HepG2 (cell line): ENCODE results near the gene ZPR1. TPM values are rescaled to one million over a fixed set of nuclear protein-coding genes. Genes with fewer than 3 reads are reported as not detected.
A peak's percentile ranks its signal among the peaks of the same experiment; 100 is the strongest.

Experiments
- ATAC-seq: fragments of 200-7000 bp; cut with Tn5 transposase; 3 replicates; pipeline ENCODE4 v1.9.1; 2020; ENCODE audit warnings: mild to moderate bottlenecking, moderate library complexity
- BruUV-seq: library from RNA; stranded (reverse); fragments of 400-500 nt; replicated peaks from 2 replicates; lab custom pipeline; 2021; lab: Mats Ljungman, UMichigan
- CTCF ChIA-PET: fragments of 300-600 bp; formaldehyde crosslinking; extraction: SDS; loops from one replicate; lab custom pipeline; 2021; ENCODE audit warnings: low total read pairs, inconsistent platforms, low intra/inter-chr PET ratio; lab: Yijun Ruan, JAX
- POLR2A ChIA-PET: fragments of 350-600 bp; sonication (Branson Sonifier 250); formaldehyde crosslinking; loops from one replicate; lab custom pipeline; 2020; ENCODE audit warnings: antibody characterized with exemption, inconsistent platforms; lab: Yijun Ruan, JAX
- DNase-seq: peaks from one replicate; pipeline ENCODE4 v3.0.0-alpha.2; 2015; ENCODE audit warnings: low spot score
- FAIRE-seq: peaks from 3 replicates; lab custom pipeline; 2011; peaks lifted over from hg19 to GRCh38; lab: Jason Lieb, UNC
- H2AFZ ChIP-seq: one replicate; pipeline ENCODE4 v1.6.1; 2011; ENCODE audit warnings: low read length, inconsistent platforms
- H3K27ac ChIP-seq: fragments of 300-600 bp; 3 replicates; pipeline ENCODE4 v1.8.0; 2011; ENCODE audit warnings: mixed run types, mild to moderate bottlenecking, mixed read lengths, low read length, inconsistent platforms; ENCODE audit not compliant: insufficient read depth; ENCODE audit errors: extremely low read length
- H3K27me3 ChIP-seq, 2 experiments: fragments of 200-600 bp in 1 of 2; 2 replicates in 1 of 2; 3 replicates in 1 of 2; pipeline versions ENCODE4 v1.6.0 to v1.8.0; 2011; ENCODE audit warnings: low read length in 2 of 2, mild to moderate bottlenecking in 2 of 2, moderate library complexity in 2 of 2, inconsistent platforms in 1 of 2; ENCODE audit not compliant: insufficient read depth in 2 of 2, control insufficient read depth in 1 of 2
- H3K36me3 ChIP-seq, 2 experiments: fragments of 200-600 bp in 1 of 2; replicated peaks in 1 of 2; 2 replicates in 1 of 2; 3 replicates in 1 of 2; pipeline versions ENCODE4 v1.5.1 to v1.8.0; 2011; ENCODE audit warnings: low read length in 2 of 2, inconsistent platforms in 1 of 2; ENCODE audit not compliant: insufficient read depth in 2 of 2, control insufficient read depth in 1 of 2
- H3K4me1 ChIP-seq: 2 replicates; pipeline ENCODE4 v1.5.1; 2012; ENCODE audit warnings: low read length, inconsistent platforms; ENCODE audit not compliant: insufficient read depth
- H3K4me2 ChIP-seq: 2 replicates; pipeline ENCODE4 v1.6.0; 2011; ENCODE audit warnings: low read depth, low read length, inconsistent platforms
- H3K4me3 ChIP-seq, 3 experiments: fragments of 200-600 bp in 1 of 3; sonication (generic), shearing (Covaris generic) in 1 of 3; replicated peaks in 1 of 3; 2 replicates each; pipeline ENCODE4 v1.5.1; 2011 to 2016; ENCODE audit warnings: low read length in 3 of 3, inconsistent platforms in 2 of 3, low read depth in 2 of 3, mild to moderate bottlenecking in 2 of 3, control low read depth in 1 of 3, mixed read lengths in 1 of 3; ENCODE audit not compliant: insufficient read depth in 1 of 3
- H3K79me2 ChIP-seq: one replicate; pipeline ENCODE4 v1.6.1; 2011; ENCODE audit warnings: low read length, inconsistent platforms; ENCODE audit not compliant: insufficient read depth
- H3K9ac ChIP-seq: 2 replicates; pipeline ENCODE4 v1.6.0; 2011; ENCODE audit warnings: mild to moderate bottlenecking, low read depth, low read length, inconsistent platforms; ENCODE audit not compliant: insufficient read depth
- H3K9me3 ChIP-seq: 2 replicates; pipeline ENCODE4 v1.5.1; 2012; ENCODE audit warnings: mild to moderate bottlenecking, low read length
- H4K20me1 ChIP-seq: 2 replicates; pipeline ENCODE4 v1.6.0; 2011; ENCODE audit warnings: inconsistent platforms, mild to moderate bottlenecking, low read length, moderate library complexity; ENCODE audit not compliant: insufficient read depth
- KDM5B ChIP-seq: sonication (generic); formaldehyde crosslinking; IDR thresholded peaks from 2 replicates; pipeline ENCODE4 v1.4.0; 2020; ENCODE audit warnings: missing genetic modification reagents, mild to moderate bottlenecking, borderline replicate concordance
- KMT2A ChIP-seq: sonication (generic); formaldehyde crosslinking; IDR thresholded peaks from 2 replicates; pipeline ENCODE4 v1.4.0; 2020; ENCODE audit warnings: missing genetic modification reagents
- MEIS1 ChIP-seq: sonication (generic); formaldehyde crosslinking; IDR thresholded peaks from 2 replicates; pipeline ENCODE4 v1.9.0; 2021; ENCODE audit warnings: mild to moderate bottlenecking, missing genetic modification reagents, moderate library complexity, borderline replicate concordance
- NFRKB ChIP-seq: fragments of 450-650 bp; IDR thresholded peaks from 2 replicates; pipeline ENCODE4 v1.6.1; 2017
- RBFOX2 ChIP-seq: fragments of 200-400 bp; formaldehyde crosslinking; IDR thresholded peaks from 2 replicates; pipeline ENCODE4 v1.6.1; 2017; ENCODE audit warnings: low read depth, mild to moderate bottlenecking, low read length
- TOPORS ChIP-seq: sonication (generic); formaldehyde crosslinking; IDR thresholded peaks from 2 replicates; pipeline ENCODE4 v1.8.0; 2023; ENCODE audit warnings: mild to moderate bottlenecking, missing genetic modification reagents
- ZNF629 ChIP-seq: sonication (generic); formaldehyde crosslinking; conservative IDR thresholded peaks from 2 replicates; pipeline ENCODE4 v1.5.0; 2020; ENCODE audit warnings: missing genetic modification reagents
- WGBS: methylation state at CpG from one replicate; pipeline ENCODE4 v1.1.6; 2017; ENCODE audit warnings: low lambda C conversion rate; 5-methylcytosine and 5-hydroxymethylcytosine counted together
- in situ Hi-C: cut with HindIII; loops from 2 replicates; pipeline ENCODE4 v1.10.0; 2017; ENCODE audit warnings: low pct_unique_long_range_greater_than_20kb; ENCODE audit not compliant: extremely low pct_ligation_motif_present
- intact Hi-C: fragments of 100-400 bp; cut with micrococcal nuclease; formaldehyde crosslinking; loops from one replicate; pipeline ENCODE4 v1.10.0; 2022; ENCODE audit not compliant: unreplicated experiment
- polyA plus RNA-seq, 8 experiments: library from polyadenylated mRNA; depleted of rRNA in 3 of 8; stranded (reverse) in 7 of 8; unstranded in 1 of 8; fragments of >200 nt; fragmentation: Illumina TruSeq in 4 of 8; extraction: Trizol in 4 of 8; gene quantifications; 2 replicates each; pipeline versions ENCODE4 v1.2.1 to v1.2.3, GENCODE V29; 2011 to 2016; ENCODE audit warnings: low read depth in 4 of 8, missing spikeins in 1 of 8, mixed read lengths in 1 of 8; ENCODE audit not compliant: insufficient read depth in 1 of 8
- total RNA-seq, 5 experiments: library from RNA; depleted of rRNA; stranded (reverse); fragments of >200 nt; fragmentation: Illumina TruSeq; extraction: Trizol; gene quantifications; 2 replicates each; pipeline ENCODE4 v1.2.3, GENCODE V29; 2016; ENCODE audit warnings: low read depth in 1 of 5
- TF ChIP-seq, protein P1 (sequence below): sonication (generic); formaldehyde crosslinking; IDR thresholded peaks from 2 replicates; pipeline ENCODE4 v1.8.0; 2022; ENCODE audit warnings: mild to moderate bottlenecking, missing genetic modification reagents, moderate library complexity
- TF ChIP-seq, protein P2 (sequence below): sonication (generic); formaldehyde crosslinking; IDR thresholded peaks from 2 replicates; pipeline ENCODE4 v1.5.1; 2020; ENCODE audit warnings: mild to moderate bottlenecking, missing genetic modification reagents, moderate library complexity
- TF ChIP-seq, protein P3 (sequence below): sonication (generic); formaldehyde crosslinking; IDR thresholded peaks from 2 replicates; pipeline ENCODE4 v1.9.0; 2021; ENCODE audit warnings: missing genetic modification reagents, borderline replicate concordance
- TF ChIP-seq, protein P4 (sequence below): sonication (generic); formaldehyde crosslinking; IDR thresholded peaks from 2 replicates; pipeline ENCODE4 v1.5.0; 2020; ENCODE audit warnings: mild to moderate bottlenecking, missing genetic modification reagents, borderline replicate concordance

ZPR1 gene
- total and polyA plus RNA-seq, 2 of the 13 experiments (the other 11 are each of a cell fraction or from before 2014, with no cell fraction given) = 40.0 to 79.3 TPM

DNA sequence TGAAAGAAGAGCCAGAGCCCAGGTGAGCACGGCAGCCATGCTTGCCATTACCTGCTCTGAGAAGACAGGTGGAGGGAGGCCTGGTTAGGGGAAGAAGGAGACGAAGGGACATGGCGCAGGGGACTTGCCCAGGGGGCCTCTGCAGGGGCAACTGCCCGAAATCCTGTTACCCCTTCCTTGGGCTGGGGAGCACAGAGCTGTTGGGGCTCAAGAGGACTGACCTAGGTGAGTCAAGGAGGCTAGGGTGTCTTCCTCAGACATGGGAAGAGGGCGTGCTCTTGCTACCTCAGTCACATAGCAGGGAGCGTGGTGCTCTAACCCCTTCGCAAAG is 4.0 kb upstream of the ZPR1 start, which contains the start of gene APOA5:
Gene APOA5, minus strand, starts transcription at position 67 of the 331 bp plus-strand sequence. Its CDS starts 19 bp downstream, at position 48.
- BruUV-seq = TSS peak; percentile 80
- intact Hi-C loops (loop anchor here (1.0 kb wide), 3 partner anchors 17 to 315 kb away; partner anchors contain the start of gene APOA1), in situ Hi-C loops (loop anchor here (5.0 to 10.0 kb wide), 2 partner anchors 46 to 303 kb away; partner anchors contain the start of genes APOA1 and SIK3)
- Histone ChIP-seq H2AFZ (no peak within 1 kb of the TSS), H3K27ac (peak within 1 kb of the TSS; percentile 87), H3K4me2 (peak within 1 kb of the TSS; percentile 93), H3K9ac (peak within 1 kb of the TSS; percentile 80), H3K4me3 (peak within 1 kb of the TSS; percentile 57 to 83 (median 58)), H3K36me3 (no peaks in the 10 kb centered on the region), H3K4me1 (peaks cover 89% of the 10 kb centered on the region), H4K20me1 (no peaks in the 10 kb centered on the region), H3K27me3 (no peaks in the 10 kb centered on the region; a peak in 1 of 5 replicates), H3K79me2 (peaks cover 27% of the 10 kb centered on the region), H3K9me3 (no peaks in the 10 kb centered on the region)
- 21% methylated on average over 6 of the region's 7 CpGs for WGBS
- ChIA-PET CTCF (interaction anchor here (0.7 to 2.6 kb wide), 8 partner anchors 34 to 434 kb away, joined by 3 to 23 read pairs (median 4); partner anchors contain the start of gene APOC3), POLR2A (interaction anchor here (0.7 to 17.3 kb wide), 12 partner anchors 8 to 389 kb away, joined by 3 to 1365 read pairs (median 8); partner anchors contain the start of genes APOA1, APOA4, APOC3 and BUD13)
- ATAC-seq = peak; percentile 21
- no peak for DNase-seq
- no peak for FAIRE-seq
- TF ChIP-seq ZNF629 (CRISPR knock-in tag) (no peak), NFRKB (no peak), RBFOX2 (peak; percentile 78), TOPORS (CRISPR knock-in tag) (0 out of 2 replicates have a peak, but pooled peaks have one; percentile 14), KDM5B (CRISPR knock-in tag) (peak; percentile 52; the same call in 1 of the 2 replicates), KMT2A (CRISPR knock-in tag) (0 out of 2 replicates have a peak, but pooled peaks have one; percentile 3), MEIS1 (CRISPR knock-in tag) (0 out of 2 replicates have a peak, but pooled peaks have one; percentile 17)
- TF ChIP-seq, protein P1, sequence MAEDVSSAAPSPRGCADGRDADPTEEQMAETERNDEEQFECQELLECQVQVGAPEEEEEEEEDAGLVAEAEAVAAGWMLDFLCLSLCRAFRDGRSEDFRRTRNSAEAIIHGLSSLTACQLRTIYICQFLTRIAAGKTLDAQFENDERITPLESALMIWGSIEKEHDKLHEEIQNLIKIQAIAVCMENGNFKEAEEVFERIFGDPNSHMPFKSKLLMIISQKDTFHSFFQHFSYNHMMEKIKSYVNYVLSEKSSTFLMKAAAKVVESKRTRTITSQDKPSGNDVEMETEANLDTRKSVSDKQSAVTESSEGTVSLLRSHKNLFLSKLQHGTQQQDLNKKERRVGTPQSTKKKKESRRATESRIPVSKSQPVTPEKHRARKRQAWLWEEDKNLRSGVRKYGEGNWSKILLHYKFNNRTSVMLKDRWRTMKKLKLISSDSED (CRISPR knock-in tag) = 0 out of 2 replicates have a peak, but pooled peaks have one; percentile 48
- TF ChIP-seq, protein P2, sequence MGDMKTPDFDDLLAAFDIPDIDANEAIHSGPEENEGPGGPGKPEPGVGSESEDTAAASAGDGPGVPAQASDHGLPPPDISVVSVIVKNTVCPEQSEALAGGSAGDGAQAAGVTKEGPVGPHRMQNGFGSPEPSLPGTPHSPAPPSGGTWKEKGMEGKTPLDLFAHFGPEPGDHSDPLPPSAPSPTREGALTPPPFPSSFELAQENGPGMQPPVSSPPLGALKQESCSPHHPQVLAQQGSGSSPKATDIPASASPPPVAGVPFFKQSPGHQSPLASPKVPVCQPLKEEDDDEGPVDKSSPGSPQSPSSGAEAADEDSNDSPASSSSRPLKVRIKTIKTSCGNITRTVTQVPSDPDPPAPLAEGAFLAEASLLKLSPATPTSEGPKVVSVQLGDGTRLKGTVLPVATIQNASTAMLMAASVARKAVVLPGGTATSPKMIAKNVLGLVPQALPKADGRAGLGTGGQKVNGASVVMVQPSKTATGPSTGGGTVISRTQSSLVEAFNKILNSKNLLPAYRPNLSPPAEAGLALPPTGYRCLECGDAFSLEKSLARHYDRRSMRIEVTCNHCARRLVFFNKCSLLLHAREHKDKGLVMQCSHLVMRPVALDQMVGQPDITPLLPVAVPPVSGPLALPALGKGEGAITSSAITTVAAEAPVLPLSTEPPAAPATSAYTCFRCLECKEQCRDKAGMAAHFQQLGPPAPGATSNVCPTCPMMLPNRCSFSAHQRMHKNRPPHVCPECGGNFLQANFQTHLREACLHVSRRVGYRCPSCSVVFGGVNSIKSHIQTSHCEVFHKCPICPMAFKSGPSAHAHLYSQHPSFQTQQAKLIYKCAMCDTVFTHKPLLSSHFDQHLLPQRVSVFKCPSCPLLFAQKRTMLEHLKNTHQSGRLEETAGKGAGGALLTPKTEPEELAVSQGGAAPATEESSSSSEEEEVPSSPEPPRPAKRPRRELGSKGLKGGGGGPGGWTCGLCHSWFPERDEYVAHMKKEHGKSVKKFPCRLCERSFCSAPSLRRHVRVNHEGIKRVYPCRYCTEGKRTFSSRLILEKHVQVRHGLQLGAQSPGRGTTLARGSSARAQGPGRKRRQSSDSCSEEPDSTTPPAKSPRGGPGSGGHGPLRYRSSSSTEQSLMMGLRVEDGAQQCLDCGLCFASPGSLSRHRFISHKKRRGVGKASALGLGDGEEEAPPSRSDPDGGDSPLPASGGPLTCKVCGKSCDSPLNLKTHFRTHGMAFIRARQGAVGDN (CRISPR knock-in tag) = peak; percentile 16; the same call in 1 of the 2 replicates
- TF ChIP-seq, protein P3, sequence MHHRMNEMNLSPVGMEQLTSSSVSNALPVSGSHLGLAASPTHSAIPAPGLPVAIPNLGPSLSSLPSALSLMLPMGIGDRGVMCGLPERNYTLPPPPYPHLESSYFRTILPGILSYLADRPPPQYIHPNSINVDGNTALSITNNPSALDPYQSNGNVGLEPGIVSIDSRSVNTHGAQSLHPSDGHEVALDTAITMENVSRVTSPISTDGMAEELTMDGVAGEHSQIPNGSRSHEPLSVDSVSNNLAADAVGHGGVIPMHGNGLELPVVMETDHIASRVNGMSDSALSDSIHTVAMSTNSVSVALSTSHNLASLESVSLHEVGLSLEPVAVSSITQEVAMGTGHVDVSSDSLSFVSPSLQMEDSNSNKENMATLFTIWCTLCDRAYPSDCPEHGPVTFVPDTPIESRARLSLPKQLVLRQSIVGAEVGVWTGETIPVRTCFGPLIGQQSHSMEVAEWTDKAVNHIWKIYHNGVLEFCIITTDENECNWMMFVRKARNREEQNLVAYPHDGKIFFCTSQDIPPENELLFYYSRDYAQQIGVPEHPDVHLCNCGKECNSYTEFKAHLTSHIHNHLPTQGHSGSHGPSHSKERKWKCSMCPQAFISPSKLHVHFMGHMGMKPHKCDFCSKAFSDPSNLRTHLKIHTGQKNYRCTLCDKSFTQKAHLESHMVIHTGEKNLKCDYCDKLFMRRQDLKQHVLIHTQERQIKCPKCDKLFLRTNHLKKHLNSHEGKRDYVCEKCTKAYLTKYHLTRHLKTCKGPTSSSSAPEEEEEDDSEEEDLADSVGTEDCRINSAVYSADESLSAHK (CRISPR knock-in tag) = 0 out of 2 replicates have a peak, but pooled peaks have one; percentile 2
- TF ChIP-seq, protein P4, sequence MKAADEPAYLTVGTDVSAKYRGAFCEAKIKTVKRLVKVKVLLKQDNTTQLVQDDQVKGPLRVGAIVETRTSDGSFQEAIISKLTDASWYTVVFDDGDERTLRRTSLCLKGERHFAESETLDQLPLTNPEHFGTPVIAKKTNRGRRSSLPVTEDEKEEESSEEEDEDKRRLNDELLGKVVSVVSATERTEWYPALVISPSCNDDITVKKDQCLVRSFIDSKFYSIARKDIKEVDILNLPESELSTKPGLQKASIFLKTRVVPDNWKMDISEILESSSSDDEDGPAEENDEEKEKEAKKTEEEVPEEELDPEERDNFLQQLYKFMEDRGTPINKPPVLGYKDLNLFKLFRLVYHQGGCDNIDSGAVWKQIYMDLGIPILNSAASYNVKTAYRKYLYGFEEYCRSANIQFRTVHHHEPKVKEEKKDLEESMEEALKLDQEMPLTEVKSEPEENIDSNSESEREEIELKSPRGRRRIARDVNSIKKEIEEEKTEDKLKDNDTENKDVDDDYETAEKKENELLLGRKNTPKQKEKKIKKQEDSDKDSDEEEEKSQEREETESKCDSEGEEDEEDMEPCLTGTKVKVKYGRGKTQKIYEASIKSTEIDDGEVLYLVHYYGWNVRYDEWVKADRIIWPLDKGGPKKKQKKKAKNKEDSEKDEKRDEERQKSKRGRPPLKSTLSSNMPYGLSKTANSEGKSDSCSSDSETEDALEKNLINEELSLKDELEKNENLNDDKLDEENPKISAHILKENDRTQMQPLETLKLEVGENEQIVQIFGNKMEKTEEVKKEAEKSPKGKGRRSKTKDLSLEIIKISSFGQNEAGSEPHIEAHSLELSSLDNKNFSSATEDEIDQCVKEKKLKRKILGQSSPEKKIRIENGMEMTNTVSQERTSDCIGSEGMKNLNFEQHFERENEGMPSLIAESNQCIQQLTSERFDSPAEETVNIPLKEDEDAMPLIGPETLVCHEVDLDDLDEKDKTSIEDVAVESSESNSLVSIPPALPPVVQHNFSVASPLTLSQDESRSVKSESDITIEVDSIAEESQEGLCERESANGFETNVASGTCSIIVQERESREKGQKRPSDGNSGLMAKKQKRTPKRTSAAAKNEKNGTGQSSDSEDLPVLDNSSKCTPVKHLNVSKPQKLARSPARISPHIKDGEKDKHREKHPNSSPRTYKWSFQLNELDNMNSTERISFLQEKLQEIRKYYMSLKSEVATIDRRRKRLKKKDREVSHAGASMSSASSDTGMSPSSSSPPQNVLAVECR (CRISPR knock-in tag) = peak; percentile 11
